NB4 (cell line): ENCODE results near the gene ADAMTS13.
A peak's percentile ranks its signal among the peaks of the same experiment; 100 is the strongest.

ENCODE experiments used
- DNase-seq: peaks from one replicate; pipeline ENCODE4 v3.0.0; 2010; ENCODE audit warnings: low read depth
- H3K4me3 ChIP-seq: one replicate; pipeline ENCODE4 v1.5.1; 2011; ENCODE audit warnings: mild to moderate bottlenecking, low read depth, low read length, moderate library complexity
- MAX ChIP-seq: IDR thresholded peaks from 2 replicates; pipeline ENCODE4 v1.6.1; 2011; ENCODE audit warnings: low read depth, low read length
- MYC ChIP-seq: IDR thresholded peaks from 2 replicates; pipeline ENCODE4 v1.6.1; 2011; ENCODE audit warnings: low read depth, low read length
- POLR2A ChIP-seq: IDR thresholded peaks from 2 replicates; pipeline ENCODE4 v1.6.1; 2011; ENCODE audit warnings: mild to moderate bottlenecking; ENCODE audit not compliant: insufficient read length; ENCODE audit errors: extremely low read depth
- TF ChIP-seq, protein P1 (sequence below): IDR thresholded peaks from one replicate; pipeline ENCODE4 v1.5.1; 2012; ENCODE audit warnings: low read depth, low read length

ADAMTS13 gene

GRCh38 chr9:133419005-133419404, 3.2 kb upstream of the ADAMTS13 start:
- H3K4me3 ChIP-seq = no peak overlapping the region
- no peak for DNase-seq
- TF ChIP-seq, protein P1, sequence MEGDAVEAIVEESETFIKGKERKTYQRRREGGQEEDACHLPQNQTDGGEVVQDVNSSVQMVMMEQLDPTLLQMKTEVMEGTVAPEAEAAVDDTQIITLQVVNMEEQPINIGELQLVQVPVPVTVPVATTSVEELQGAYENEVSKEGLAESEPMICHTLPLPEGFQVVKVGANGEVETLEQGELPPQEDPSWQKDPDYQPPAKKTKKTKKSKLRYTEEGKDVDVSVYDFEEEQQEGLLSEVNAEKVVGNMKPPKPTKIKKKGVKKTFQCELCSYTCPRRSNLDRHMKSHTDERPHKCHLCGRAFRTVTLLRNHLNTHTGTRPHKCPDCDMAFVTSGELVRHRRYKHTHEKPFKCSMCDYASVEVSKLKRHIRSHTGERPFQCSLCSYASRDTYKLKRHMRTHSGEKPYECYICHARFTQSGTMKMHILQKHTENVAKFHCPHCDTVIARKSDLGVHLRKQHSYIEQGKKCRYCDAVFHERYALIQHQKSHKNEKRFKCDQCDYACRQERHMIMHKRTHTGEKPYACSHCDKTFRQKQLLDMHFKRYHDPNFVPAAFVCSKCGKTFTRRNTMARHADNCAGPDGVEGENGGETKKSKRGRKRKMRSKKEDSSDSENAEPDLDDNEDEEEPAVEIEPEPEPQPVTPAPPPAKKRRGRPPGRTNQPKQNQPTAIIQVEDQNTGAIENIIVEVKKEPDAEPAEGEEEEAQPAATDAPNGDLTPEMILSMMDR = no peak
- TF ChIP-seq POLR2A (no peak), MAX (no peak), MYC (no peak)

DNA sequence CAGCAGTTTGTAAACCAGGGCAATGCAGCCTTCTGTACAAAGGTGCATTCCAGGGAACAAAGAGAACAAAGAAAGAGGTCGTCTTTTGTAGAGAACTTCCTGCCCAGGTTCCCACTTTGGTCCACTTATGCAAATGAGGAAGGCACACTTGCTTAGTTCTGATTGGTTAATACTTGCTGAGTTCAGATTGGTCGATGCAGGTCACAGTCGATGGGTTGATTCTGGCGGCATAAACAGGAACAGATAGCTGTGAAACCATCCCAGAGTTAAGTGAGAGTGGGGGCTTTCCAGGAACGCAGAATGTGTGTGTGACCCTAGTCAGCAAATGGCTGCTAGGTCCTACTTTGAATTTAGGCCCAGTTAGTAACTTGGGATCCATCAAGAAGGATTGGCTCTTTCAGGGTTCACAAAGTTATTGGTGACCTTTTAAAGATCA, 1.8 kb upstream of the ADAMTS13 start:
- no peak for TF ChIP-seq MAX
- TF ChIP-seq, protein P1 = no peak
- TF ChIP-seq MYC = no peak
- no peak for TF ChIP-seq POLR2A
- no peak overlapping the region for H3K4me3 ChIP-seq
- peak; percentile 46 for DNase-seq

DNA sequence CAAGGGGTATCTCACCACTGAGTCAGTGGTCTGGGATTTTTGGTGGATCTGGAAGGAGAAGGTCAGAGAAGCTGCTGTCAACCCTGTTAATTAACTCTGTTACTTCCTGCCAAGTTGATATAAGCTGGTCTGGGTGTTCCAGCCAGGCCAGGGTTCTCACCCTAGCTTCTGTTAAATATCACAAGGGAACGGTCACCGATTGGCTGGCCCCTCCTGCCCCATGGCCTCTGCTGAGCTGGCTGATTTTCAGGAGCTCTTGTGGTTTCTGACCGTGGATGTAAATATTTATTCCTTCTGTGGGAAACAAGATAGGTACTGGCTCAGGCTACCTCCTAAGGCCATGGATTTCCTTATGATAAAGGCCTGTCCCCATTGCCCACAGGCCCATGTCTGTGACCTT, 1.0 kb downstream of the ADAMTS13 start:
- no peak overlapping the region for H3K4me3 ChIP-seq
- TF ChIP-seq MYC = no peak
- TF ChIP-seq, protein P1 = no peak
- TF ChIP-seq MAX = no peak
- no peak for TF ChIP-seq POLR2A
- no peak for DNase-seq

DNA sequence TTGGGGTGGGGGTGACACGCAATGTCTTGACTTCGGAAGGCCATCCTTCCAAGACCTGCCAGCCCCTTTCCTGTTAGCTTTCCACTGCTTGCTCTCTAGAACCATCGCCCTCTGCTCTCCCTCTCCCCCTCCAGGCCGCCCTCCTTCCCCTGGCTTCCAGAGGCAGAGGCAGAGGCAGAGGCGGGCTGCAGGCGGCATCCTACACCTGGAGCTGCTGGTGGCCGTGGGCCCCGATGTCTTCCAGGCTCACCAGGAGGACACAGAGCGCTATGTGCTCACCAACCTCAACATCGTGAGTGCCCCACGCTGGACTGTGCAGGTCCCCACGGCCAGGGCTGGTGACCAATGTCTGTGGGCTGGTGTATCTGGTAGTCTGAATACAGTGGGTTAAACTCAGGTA, 2.0 kb downstream of the ADAMTS13 start:
- TF ChIP-seq, protein P1 = no peak
- TF ChIP-seq MAX (no peak), POLR2A (no peak), MYC (no peak)
- H3K4me3 ChIP-seq = no peak overlapping the region
- DNase-seq = no peak

DNA sequence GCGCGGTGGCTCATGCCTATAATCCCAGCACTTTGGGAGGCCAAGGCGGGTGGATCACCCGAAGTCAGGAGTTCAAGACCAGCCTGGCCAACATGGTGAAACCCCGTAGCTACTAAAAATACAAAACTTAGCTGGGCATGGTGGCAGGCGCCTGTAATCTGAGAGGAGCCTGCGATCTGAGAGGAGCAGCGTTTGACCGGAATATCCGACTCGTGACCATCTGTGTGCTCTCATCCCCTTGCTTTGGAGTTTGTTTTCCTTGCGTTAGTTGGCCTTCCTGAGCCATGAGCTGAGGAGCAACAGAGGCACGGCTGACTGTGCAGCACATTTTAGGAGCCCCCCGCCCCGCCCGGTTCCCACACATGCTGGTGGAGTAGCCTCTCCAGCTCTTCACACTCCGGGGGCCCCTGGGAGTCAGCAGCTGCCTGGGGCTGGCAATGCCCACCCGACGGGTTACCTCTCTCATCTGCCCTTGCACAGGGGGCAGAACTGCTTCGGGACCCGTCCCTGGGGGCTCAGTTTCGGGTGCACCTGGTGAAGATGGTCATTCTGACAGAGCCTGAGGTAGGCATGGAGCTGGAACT, 3.0 kb downstream of the ADAMTS13 start:
- no peak for DNase-seq
- H3K4me3 ChIP-seq = no peak overlapping the region
- TF ChIP-seq MAX = no peak
- TF ChIP-seq POLR2A = no peak
- TF ChIP-seq, protein P1 = no peak
- no peak for TF ChIP-seq MYC
